GM19035 (cell line): ENCODE data around the gene NECTIN1.
A peak's percentile ranks its signal among the peaks of the same experiment; 100 is the strongest.

Experiments used
- ATAC-seq: cut with Tn5 transposase; IDR thresholded peaks from one replicate; pipeline ENCODE4 v1.9.1; 2021; ENCODE audit not compliant: unreplicated experiment

NECTIN1 gene, protein sequence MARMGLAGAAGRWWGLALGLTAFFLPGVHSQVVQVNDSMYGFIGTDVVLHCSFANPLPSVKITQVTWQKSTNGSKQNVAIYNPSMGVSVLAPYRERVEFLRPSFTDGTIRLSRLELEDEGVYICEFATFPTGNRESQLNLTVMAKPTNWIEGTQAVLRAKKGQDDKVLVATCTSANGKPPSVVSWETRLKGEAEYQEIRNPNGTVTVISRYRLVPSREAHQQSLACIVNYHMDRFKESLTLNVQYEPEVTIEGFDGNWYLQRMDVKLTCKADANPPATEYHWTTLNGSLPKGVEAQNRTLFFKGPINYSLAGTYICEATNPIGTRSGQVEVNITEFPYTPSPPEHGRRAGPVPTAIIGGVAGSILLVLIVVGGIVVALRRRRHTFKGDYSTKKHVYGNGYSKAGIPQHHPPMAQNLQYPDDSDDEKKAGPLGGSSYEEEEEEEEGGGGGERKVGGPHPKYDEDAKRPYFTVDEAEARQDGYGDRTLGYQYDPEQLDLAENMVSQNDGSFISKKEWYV

DNA sequence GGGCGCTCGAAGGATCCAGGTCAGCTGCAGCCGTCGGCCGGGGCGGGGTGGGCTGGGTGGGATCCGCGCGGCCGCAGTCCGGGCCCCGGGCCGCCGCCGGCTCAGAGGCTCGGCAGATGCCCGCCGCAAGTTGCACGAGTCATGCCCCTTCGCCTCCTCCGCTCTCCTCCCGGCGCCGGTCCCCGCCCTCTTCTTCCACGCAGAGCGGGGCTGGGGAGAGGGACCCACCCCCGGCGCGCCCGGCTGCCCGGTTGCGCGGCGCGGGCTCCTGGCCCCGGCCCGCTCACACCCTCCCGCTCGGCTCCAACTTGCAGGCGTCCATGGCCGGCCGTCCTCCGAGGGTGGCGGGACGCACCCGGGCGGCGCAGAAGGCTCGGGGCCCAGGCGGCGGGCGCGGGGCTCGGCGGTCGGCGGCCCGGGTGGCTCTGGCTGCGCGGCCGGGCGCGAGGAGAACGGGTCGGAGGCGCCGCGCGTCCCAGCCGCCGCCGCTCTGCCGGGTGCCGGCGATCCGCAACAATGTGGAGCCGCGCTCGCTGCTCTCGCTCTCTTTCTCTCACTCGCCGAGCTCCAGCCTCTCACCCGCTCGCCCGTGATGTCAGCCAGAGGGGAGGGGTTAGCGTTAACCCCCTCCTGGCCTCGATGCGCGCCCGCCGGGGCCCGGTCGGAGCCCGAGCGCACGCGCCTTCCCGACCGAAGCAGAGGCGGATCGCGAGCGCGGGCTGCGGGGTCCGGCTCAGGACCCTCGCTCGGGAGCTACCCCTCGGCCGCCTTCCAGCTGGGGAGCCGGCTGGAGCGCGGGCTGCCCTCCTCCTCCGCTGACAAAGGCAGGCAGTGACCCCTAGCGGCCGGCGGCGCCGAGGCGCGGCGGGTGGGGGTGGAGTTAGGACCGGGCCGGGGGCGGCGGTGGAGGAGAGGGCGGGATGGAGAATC is at the start of gene NECTIN1:
Gene NECTIN1 (minus strand): TSS at position 550 of the 930 bp plus-strand sequence. CDS start 647 bp downstream, outside the sequence.
- ATAC-seq = peak; percentile 86

DNA sequence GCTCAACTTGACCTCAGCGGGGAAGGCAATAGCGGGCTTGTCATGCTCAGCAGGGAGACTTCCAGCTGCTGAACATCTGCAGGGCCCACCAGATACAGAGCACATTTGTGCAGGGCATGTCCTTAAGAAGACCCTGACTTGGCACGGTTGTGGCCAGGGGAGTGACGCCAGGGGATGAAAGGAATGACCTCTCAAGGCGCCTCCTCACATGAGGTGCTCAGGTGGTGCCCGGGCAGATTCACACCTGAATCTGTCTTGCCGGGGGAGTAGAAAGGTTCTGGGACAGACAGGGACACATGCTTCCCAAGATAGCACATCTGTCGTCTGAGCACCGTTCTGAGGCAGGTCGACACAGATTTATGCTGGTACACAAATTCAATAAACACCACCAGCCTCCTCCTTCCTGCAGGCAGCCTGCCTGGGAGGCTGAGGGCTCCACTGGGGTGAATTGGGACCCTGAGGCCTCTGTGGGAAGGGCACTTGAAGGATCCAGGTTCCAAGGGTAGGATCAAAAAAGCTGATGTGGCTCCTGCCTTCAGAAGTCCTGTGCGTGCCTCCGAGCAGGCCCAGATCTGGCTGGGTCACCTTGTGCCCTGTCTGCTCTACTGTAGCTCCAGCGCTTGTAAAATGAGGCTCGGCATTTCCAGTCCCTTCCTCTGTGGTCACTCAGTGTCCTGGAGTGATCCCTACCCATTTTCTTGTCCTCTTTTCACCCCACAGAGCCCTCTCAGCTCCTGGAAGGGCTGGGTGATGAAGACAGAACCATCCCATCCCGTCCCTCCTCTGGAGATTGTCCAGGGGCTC is 49.6 kb upstream of the NECTIN1 start:
- ATAC-seq = no peak

DNA sequence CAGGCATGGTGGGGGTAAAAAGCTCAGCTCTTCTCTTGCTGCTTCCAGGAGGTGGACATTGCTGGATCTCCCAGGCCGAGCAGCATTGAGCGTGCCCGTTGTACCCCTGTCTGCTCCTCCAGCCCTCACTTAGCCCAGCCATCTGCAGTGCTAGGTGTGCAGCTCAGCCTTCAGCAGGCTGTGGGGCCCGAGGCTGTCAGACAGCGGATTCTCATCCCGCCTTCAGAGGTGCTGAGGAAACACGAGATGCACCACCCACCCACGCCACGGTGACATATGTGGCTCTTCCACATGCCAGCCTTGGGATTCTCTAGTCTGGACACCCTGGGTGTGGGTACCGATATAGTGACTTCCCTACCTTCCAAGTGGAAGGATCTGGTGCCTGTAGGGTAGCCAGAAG is 48.9 kb upstream of the NECTIN1 start:
- ATAC-seq = no peak

DNA sequence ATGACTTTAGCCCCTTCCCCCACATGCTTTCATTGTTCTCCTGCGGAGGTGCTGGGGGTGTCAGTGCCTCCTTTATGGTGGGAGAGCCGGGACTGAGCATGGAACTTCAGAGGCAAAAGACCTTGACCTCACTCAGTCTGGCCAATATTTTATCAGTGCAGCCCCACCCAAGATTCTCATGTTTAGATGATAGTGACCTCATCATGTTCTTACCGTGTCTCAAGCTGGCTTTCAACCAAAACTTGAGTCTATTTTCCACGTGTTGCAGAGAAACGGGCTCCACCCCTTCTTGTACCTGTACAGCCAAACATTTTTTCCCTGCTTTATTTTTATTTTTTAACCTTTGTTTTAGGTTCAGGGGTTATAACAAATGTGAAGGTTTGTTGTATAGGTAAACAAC is 47.7 kb upstream of the NECTIN1 start:
- no peak for ATAC-seq

DNA sequence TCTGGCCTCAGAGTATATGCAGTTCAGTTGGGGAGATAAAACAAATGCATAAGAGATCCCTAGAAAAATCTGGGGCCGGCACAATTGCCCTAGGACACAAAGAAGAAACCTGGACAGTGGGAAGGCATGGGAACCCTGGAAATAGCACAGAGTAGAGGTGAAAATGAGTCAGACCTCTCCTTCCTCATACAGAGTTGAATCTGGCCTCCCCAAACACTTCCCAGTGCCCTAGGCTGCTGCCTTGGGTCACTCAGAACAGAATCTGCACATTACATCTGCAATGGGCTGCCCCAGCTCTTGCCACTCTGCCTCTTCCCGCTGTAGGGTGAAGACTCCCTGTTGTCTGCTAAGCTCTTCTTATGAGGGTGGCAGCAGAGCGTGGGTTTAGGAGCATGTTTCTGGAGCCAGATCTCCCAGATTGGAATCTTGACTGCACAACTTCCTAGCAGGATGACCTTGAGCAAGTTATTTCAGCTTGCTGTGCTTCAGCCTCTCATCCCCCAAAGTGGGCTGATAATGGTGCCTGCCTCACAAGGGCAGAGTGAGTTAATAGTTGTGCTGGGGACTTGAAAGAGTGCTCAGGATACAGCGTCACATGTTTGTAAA is 47.1 kb upstream of the NECTIN1 start:
- ATAC-seq = no peak

DNA sequence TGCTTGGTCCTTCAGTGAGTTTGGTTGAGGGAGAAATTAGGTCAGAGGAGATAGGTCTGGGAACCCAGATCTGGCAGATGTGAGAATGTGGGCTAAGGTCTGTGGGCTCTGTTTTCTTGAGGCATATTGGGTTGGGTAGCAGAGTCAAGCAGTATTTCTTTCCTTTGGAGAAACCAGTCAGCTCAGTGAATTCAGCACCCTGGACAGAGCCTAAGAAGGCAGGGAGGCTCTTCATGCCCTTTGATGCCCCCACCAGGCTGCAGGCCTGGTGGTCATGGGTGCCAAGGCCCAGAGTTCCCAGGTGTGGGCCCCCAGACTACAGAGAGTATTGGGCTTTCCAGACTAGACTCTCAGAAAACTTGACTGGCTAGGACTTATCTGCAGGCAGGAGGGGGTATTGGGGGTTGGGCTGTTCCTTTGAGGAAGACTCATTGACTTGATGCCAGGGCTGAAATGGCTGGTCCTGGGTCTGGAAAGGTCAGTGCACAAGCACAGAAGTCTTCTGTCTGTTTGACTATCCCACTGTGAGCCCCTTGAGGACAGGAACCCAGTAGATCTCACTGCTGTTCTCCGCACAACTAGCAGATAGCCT is 45.3 kb upstream of the NECTIN1 start:
- no peak for ATAC-seq

DNA sequence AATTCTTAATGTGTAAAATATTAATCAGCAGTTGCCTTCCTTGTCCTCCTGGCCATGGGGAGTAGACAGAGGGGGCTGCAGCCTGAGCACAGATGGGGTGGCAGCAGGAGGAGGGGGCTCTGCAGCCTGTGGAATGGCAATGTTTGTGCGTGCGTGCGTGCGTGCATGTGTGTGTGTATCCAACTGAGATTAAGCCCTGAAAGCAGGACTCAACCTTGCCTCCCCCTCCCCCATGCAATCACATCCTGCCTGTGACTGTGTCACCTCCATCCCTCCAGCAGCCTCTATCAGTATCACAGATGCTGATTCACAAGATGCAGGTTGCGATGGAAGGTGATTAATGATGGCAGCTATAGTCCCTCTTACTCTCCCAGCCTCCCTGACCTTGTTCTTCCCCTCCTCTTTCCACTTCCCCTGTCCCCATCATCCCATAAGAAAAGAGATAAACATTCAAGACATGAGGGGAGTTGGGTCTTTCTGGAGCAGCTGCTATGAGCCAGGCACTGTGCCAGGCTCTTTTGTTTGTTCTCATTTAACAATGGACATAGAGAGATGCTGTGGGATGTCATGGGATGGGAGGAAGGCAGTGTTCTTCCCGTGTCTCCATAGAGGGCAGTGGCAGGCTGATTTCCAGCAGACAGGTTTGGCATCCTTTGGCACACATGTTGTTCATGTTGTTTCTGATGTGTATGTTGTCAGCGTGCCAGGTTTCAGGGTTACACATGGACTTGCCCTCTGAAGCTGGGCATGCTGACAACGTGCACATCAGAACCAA is 43.8 kb upstream of the NECTIN1 start:
- ATAC-seq = no peak

DNA sequence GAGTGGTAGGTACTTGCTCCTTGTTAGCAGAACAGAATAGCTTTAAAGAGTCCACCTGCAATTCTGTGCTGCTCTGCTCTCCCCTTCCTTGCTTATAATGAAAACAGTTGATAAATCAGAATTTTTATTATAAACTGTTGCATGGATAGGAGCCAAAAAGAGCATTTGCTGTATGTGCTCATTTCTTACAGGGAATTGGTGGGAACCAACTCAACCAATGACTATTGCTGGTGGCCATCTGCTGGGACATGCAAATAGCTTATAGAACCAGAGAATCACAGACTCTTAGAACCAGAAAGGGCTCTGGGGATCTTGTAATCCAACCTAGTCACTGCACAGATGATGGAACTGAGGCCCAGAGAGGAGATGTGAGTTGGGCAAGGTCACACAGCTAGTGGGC is 43.1 kb upstream of the NECTIN1 start:
- no peak for ATAC-seq

DNA sequence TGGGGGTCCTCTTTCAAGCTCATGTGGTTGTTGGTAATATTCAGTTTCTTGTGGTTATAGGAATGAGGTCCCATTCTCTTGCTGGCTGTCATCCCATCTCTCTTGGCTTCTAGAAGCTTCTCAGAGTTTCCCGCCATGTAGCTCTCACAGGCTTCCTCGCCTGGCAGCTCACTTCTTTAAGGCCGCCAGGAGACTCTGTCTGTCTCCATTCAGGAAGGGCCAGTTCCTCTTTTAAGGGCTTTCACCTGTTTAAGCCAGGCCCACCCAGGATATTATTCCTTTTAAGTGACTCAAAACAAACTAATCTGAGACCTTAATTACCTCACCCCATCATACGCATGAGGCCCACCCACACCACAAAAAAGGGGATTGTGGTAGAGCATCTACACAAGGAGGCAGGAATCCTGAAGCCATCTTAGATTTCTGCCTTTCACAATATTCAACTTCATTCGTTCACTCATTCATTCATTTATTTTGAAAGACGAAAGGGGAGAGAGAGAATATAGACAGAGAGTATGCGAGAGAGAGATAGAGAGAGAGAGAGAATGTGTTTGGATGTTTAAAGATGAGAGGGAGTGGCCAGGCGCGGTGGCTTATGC is 42.3 kb upstream of the NECTIN1 start:
- ATAC-seq = no peak

DNA sequence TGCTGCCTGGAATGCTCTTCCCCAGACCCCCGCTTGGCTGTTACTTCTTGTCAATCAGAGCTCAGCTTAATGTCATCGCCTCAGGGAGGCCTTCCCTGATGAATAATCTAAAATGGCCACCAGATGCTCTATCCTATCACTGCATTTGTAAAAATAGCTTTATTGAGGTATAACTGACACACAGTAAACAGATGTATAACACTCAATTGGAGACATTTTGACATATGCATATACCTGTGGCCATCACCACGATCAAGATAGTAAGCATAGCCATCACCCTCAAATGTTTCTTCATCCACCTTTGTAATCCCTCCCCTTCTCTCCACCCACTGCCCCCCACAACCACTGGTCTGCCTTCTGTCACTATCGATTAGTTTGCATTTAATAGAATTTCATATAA is 36.6 kb upstream of the NECTIN1 start:
- no peak for ATAC-seq

DNA sequence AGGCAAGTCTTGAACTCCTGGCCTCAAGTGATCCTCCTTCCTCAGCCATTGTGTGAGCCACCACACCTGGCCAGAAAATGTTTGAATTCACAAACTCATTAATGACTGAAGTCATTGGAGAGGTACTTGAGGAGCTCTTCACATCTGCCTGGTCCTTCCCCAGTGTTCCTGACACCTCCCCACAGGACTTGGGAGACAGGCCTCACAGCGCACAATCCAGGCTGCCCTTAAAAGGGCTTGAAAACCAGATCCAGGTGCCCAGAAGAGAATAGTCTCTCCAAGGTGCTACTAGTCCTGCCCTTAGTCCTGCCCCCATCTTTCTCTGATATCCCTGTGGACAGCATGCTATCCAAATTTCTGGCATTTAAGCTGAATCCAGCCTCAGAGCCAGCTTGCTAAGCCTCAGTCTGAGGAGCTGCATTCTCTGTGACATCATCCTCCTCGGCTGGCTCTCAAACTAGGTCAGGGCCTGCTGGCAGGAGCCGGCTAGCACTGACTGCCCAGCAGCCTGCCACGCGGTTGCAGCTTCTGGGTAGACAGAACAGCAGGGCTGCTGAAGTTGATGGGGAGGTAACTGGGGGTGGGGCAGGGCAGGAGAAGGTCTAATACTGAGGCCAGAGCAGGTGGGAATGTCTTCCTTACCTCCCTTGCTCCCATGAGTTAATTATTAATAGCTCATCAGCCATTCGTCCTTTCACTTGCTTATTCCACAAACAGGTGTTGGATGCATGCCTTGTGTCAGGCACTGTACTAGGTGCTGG is 35.3 kb upstream of the NECTIN1 start:
- no peak for ATAC-seq

DNA sequence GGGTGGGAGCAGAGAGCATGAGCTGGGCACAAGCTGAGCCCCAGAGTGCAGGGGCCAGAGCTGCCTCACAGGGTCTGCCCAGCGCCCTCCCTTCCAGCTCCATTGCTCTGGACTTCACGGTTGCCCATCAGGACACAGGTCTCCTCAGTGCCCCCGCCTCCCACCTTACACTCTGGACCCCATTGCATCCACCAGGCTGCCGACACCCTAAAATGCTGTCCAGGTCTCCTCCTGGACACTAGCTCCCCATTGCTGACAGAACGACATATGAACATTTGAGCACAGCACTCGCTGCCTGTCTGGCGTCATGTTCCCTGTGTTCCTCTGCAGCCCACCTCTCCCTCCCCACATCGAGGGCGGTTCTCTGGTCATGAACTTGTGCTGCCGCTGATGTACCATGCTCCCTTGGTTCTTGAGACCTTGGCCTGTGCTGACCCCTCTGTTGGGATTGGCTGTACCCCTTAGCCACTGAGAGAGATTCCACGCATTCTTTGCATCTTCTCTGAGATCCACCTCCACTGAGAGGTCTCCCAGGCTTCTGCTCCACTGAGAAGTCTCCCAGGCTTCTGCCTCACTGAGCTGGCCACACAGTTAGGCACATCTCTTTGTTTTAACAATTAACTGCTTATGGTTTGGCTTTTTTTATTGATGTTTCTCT is 34.2 kb upstream of the NECTIN1 start:
- ATAC-seq = no peak

DNA sequence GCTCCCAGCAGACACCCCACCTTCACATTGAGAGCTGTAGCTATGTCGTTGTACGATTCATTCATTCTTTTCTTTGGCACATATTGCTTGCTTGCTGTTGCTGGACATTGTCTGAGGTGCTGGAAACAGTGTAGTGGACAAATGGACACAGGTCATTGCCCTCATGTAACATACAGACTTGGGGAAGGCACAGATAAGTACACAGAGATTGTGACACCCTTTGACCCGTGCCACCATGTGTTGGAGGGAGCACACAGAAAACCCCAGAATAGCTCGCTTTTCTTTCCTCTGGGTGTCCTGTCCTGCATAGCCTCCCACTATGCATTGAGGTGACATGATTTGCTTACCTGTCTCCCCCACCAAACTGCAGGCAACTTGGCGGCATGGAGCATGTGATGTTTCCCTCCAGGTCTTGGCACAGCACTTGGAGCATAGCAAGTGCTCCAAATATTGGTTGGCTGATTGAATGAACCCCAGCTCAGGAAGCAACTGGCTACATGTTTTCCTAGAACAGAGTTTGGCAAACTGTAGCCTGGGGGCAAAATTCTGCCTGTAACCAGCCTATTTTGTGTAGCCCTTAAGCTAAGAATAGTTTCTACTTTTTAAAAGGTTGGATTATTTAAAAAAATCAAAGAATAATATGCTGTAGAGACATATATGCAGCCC is 30.9 kb upstream of the NECTIN1 start:
- no peak for ATAC-seq

DNA sequence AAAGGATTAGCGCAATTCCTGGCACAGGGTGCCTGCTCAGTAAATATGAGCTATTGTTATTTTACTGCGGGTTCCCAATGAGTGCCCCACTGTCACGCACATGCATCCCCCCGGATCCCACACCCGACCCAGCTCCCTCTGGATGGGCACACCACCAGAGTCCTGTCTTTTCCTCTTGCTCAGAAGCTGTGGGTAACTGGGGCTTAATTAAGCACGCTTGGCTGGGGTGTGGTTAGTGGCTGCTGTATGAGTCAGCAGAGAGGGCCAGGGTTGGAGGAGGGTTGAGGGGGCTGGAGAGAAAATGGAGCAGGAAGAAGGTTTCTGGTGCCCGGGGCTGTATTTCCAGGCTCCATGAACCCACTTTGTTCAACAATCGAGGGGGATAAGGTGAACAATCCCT is 30.3 kb upstream of the NECTIN1 start:
- ATAC-seq = no peak

DNA sequence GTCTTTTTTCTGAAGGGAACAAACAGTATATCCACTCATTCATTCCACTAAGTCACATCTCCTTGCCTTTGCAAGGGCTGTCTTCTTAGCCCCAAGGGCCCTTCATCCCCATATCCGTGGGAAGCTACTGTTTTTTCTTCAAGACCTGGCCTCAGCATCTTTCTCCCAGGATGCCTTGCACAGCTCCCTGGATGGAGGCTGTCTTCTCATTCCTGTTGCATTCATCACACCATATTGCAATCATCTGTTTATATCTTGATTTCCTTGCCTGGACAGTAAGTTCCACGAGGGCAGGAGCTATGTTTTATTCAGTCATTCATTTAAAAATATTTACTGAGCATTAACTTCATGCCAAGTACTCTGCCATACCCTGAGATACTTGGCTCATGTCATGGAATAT is 29.3 kb upstream of the NECTIN1 start:
- no peak for ATAC-seq

DNA sequence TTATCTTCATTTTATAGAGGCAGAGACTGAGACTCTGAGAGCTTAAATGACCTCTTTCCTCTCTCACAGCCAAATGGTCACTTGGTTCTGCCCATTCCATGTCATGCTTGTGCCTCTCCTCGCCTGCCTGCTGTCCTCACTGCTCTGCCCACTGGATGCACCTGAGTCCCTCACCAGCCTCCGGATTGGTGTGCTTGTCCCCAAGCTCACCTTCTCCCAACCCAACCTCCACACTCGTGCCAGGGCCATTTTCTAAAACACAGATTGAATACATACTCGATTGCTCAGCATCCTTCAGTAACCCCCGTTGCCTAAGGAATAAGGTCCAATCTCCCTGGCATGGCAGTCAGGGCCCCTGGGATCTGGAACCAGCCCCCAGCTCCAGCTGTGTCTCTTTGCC is 28.4 kb upstream of the NECTIN1 start:
- no peak for ATAC-seq

DNA sequence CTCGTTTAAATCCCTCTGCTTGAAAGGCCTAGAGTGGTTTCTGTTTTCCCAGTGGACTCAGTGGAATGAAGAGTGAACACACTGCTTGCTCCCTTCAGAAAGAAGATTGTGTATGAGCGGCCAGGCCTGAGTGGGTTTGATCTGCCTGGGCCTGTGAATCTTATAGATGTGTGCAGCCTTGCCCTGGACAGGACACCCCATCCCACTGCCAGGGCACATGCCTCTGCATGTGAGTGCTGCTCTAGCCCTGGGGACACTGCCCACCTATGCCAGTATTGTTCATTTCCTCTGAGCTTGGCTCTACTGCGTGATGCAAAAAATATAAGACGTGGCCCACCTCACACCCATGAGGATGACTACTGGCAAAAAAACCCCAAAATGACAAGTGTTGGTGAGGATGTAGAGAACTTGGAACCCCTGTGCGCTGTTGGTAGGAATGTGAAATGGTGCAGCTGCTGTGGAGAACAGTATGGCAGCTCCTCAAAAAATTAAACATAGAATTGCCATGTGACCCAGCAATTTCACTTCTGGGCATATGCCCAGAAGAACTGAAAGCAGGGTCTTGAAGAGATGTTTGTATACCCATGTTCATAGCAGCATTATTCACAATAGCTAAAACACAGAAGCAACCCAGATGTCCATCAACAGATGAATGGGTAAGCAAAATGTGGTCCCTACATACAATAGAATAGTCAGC is 27.3 kb upstream of the NECTIN1 start:
- no peak for ATAC-seq
